GM23338 (cell line): ENCODE data around the gene CCSER2. TPM values are rescaled to one million over a fixed set of nuclear protein-coding genes. Genes with fewer than 3 reads are reported as not detected.

Experiments used
- ATAC-seq: fragments of 200-7000 bp; cut with Tn5 transposase; 3 replicates; pipeline ENCODE4 v1.9.1; 2020
- DNase-seq: peaks from one replicate; pipeline ENCODE4 v3.0.0-alpha.2; 2015; ENCODE audit warnings: low spot score
- H2AFZ ChIP-seq: fragments of 200-600 bp; sonication (generic); 2 replicates; pipeline ENCODE4 v1.8.0; 2016; ENCODE audit warnings: antibody characterized with exemption, mild to moderate bottlenecking, moderate library complexity
- H3F3A ChIP-seq: fragments of 200-600 bp; sonication (generic); replicated peaks from 2 replicates; pipeline ENCODE4 v1.8.0; 2017; ENCODE audit warnings: antibody characterized with exemption, mixed run types, low read depth
- H3K27ac ChIP-seq: fragments of 200-600 bp; sonication (generic); 2 replicates; pipeline ENCODE4 v1.6.1; 2016; ENCODE audit warnings: low read depth
- H3K27me3 ChIP-seq: fragments of 200-600 bp; sonication (generic); 2 replicates; pipeline ENCODE4 v1.8.0; 2016; ENCODE audit warnings: mild to moderate bottlenecking, mixed run types, moderate library complexity; ENCODE audit not compliant: insufficient read depth
- H3K36me3 ChIP-seq: fragments of 200-600 bp; sonication (generic); 2 replicates; pipeline ENCODE4 v1.8.0; 2016; ENCODE audit warnings: mild to moderate bottlenecking; ENCODE audit not compliant: insufficient read depth
- H3K4me1 ChIP-seq: fragments of 200-600 bp; sonication (generic); 2 replicates; pipeline ENCODE4 v1.8.0; 2016; ENCODE audit warnings: mild to moderate bottlenecking, moderate library complexity; ENCODE audit not compliant: insufficient read depth
- H3K4me2 ChIP-seq: fragments of 200-600 bp; sonication (generic); 2 replicates; pipeline ENCODE4 v1.7.1; 2017; ENCODE audit warnings: mixed run types
- H3K4me3 ChIP-seq: fragments of 200-600 bp; sonication (generic); 2 replicates; pipeline ENCODE4 v1.6.1; 2016; ENCODE audit warnings: mixed run types
- H3K79me2 ChIP-seq: fragments of 200-600 bp; sonication (generic); replicated peaks from 2 replicates; pipeline ENCODE4 v1.8.0; 2017; ENCODE audit warnings: mild to moderate bottlenecking; ENCODE audit not compliant: insufficient read depth
- H3K9me2 ChIP-seq: fragments of 200-600 bp; sonication (generic); 2 replicates; pipeline ENCODE4 v1.8.0; 2017; ENCODE audit not compliant: insufficient read depth
- H4K20me1 ChIP-seq: fragments of 200-600 bp; sonication (generic); replicated peaks from 2 replicates; pipeline ENCODE4 v1.8.0; 2017; ENCODE audit warnings: mild to moderate bottlenecking; ENCODE audit not compliant: insufficient read depth
- H3K27ac Mint-ChIP-seq: 2 replicates; pipeline ENCODE4 v1.8.0; 2020; ENCODE audit warnings: inconsistent platforms, mild to moderate bottlenecking, moderate library complexity, mixed read lengths
- H3K27me3 Mint-ChIP-seq: 3 replicates; pipeline ENCODE4 v1.8.0; 2022; ENCODE audit warnings: low read depth, mild to moderate bottlenecking, moderate library complexity, mixed read lengths, inconsistent platforms; ENCODE audit not compliant: insufficient read depth, poor library complexity
- H3K36me3 Mint-ChIP-seq: 3 replicates; pipeline ENCODE4 v1.8.0; 2021; ENCODE audit warnings: low read depth, mild to moderate bottlenecking, inconsistent platforms, moderate library complexity, mixed read lengths
- H3K4me1 Mint-ChIP-seq: 3 replicates; pipeline ENCODE4 v1.8.0; 2020; ENCODE audit warnings: mild to moderate bottlenecking, inconsistent platforms, mixed read lengths
- H3K4me3 Mint-ChIP-seq: 3 replicates; pipeline ENCODE4 v1.8.0; 2021; ENCODE audit warnings: moderate library complexity, mild to moderate bottlenecking, inconsistent platforms, mixed read lengths
- H3K9me3 Mint-ChIP-seq: 3 replicates; pipeline ENCODE4 v1.8.0; 2020; ENCODE audit warnings: moderate library complexity, mild to moderate bottlenecking, inconsistent platforms, mixed read lengths
- CREB1 ChIP-seq: fragments of 250-450 bp; sonication (Bioruptor Pico); IDR thresholded peaks from 2 replicates; pipeline ENCODE4 v1.5.0; 2020; ENCODE audit warnings: low read depth, mild to moderate bottlenecking, moderate library complexity
- EZH2 ChIP-seq: fragments of 200-600 bp; sonication (generic); IDR thresholded peaks from one replicate; pipeline ENCODE4 v1.8.0; 2017; ENCODE audit warnings: antibody characterized with exemption, mild to moderate bottlenecking, low read depth; ENCODE audit not compliant: unreplicated experiment
- EZH2phosphoT487 ChIP-seq: fragments of 200-600 bp; sonication (generic); IDR thresholded peaks from one replicate; pipeline ENCODE4 v1.8.1; 2018; ENCODE audit warnings: antibody characterized with exemption; ENCODE audit not compliant: unreplicated experiment
- JUNB ChIP-seq: IDR thresholded peaks from one replicate; pipeline ENCODE4 v1.6.1; 2016; ENCODE audit warnings: antibody characterized with exemption; ENCODE audit not compliant: unreplicated experiment
- NANOG ChIP-seq: IDR thresholded peaks from 2 replicates; pipeline ENCODE4 v1.6.1; 2016; ENCODE audit warnings: antibody characterized with exemption, borderline replicate concordance
- POLR2AphosphoS5 ChIP-seq: IDR thresholded peaks from 2 replicates; pipeline ENCODE4 v1.6.1; 2016; ENCODE audit warnings: antibody characterized with exemption, low read depth
- STAT1 ChIP-seq: IDR thresholded peaks from one replicate; pipeline ENCODE4 v1.6.1; 2016; ENCODE audit warnings: antibody characterized with exemption; ENCODE audit not compliant: unreplicated experiment
- ZNF114 ChIP-seq: fragments of 250-450 bp; sonication (Bioruptor Pico); IDR thresholded peaks from 2 replicates; pipeline ENCODE4 v1.5.0; 2020; ENCODE audit warnings: mild to moderate bottlenecking, moderate library complexity
- ZNF331 ChIP-seq: fragments of 250-450 bp; sonication (Bioruptor Pico); IDR thresholded peaks from 2 replicates; pipeline ENCODE4 v1.5.0; 2020; ENCODE audit warnings: low read depth, mild to moderate bottlenecking, moderate library complexity
- polyA plus RNA-seq: library from polyadenylated mRNA; unstranded; fragments of >200 nt; fragmentation: Nextera tagmentation; extraction: Ambion mirVana; gene quantifications from 2 replicates; pipeline ENCODE4 v1.2.1, GENCODE V29; 2016
- total RNA-seq: library from RNA; depleted of rRNA; stranded (reverse); fragments of >200 nt; shearing (Covaris generic); gene quantifications from 2 replicates; pipeline ENCODE4 v1.2.3, GENCODE V29; 2014
- TF ChIP-seq, protein P1 (sequence below): IDR thresholded peaks from one replicate; pipeline ENCODE4 v1.6.1; 2018; ENCODE audit warnings: antibody characterized with exemption; ENCODE audit not compliant: unreplicated experiment
- TF ChIP-seq, protein P2 (sequence below): IDR thresholded peaks from 2 replicates; pipeline ENCODE4 v1.6.1; 2016; ENCODE audit warnings: antibody characterized with exemption
- TF ChIP-seq, protein P3 (sequence below): fragments of 250-450 bp; sonication (Bioruptor Pico); IDR thresholded peaks from 2 replicates; pipeline ENCODE4 v1.5.0; 2020; ENCODE audit warnings: mild to moderate bottlenecking, moderate library complexity
- TF ChIP-seq, protein P4 (sequence below), 2 experiments: fragments of 200-600 bp in 1 of 2; sonication (generic) in 1 of 2; conservative IDR thresholded peaks; 2 replicates each; pipeline versions ENCODE4 v1.5.1 to v1.6.1; 2016 to 2017; ENCODE audit warnings: antibody characterized with exemption in 2 of 2, low read depth in 2 of 2, mild to moderate bottlenecking in 2 of 2, moderate library complexity in 1 of 2

The CCSER2 gene
- total and polyA plus RNA-seq, 2 experiments from 2014 or later: 30.6 to 37.2 TPM

DNA sequence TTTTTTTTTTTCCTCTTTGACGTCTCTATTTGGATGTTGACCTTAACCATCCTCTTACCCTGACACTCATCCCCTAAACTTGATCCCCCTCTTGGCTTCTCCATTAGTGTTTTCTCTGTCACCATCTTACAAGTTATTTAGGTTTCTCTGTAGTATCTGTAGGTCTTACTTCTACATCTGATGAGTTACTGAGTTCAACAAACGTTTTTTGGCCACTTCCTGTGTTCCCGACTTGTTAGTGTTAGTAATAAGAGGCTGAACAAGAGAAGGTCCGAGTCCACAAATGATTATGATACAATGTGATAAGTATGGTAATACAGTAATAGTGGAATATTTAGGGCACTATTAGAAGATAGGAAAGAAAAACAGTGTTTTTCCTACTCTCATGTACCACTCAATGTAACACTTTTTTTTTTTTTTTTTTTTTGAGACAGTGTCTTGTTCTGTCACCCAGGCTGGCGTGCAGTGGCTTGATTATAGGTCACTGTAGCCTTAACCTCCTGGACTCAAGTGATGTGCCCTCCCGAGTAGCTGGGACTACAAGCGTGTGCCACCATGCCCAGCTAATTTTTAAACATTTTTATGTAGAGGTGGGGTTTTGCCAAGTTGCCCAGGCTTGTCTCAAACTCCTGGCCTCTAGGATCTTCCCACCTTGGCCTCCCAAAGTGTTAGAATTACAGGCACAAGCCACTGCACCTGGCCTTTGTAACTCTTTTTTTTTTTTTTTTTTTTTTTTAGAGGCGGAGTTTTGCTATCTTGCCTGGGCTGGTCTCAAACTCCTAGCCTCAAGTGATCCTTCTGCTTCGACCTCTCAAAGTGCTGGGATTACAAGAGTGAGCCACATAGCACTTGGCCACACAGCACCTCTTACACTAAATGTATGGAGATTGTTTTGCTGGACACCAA is 12.5 kb downstream of the CCSER2 start:
- Histone ChIP-seq H3K79me2 (peaks cover 100% of the 10 kb centered on the region), H3K4me2 (no peak overlapping the region), H3F3A (0 out of 2 replicates have a peak, but pooled peaks cover 3% of the 10 kb centered on the region), H3K36me3 (no peaks in the 10 kb centered on the region), H2AFZ (no peak overlapping the region), H3K27me3 (no peaks in the 10 kb centered on the region), H3K27ac (no peak overlapping the region), H3K4me1 (peaks cover 47% of the 10 kb centered on the region), H3K9me2 (peaks cover 5% of the 10 kb centered on the region; the same call in 1 of the 2 replicates), H3K4me3 (no peak overlapping the region), H4K20me1 (peaks cover 17% of the 10 kb centered on the region; the same call in 1 of the 2 replicates)
- Mint-ChIP-seq H3K4me3 (no peak overlapping the region), H3K4me1 (peaks cover 22% of the 10 kb centered on the region), H3K9me3 (no peaks in the 10 kb centered on the region; the same call in 2 of the 3 replicates), H3K36me3 (peaks cover 3% of the 10 kb centered on the region; the same call in 1 of the 3 replicates), H3K27ac (no peak overlapping the region; the same call in 1 of the 2 replicates), H3K27me3 (no peaks in the 10 kb centered on the region)
- no peak for DNase-seq
- no peak for TF ChIP-seq JUNB
- TF ChIP-seq, protein P1, sequence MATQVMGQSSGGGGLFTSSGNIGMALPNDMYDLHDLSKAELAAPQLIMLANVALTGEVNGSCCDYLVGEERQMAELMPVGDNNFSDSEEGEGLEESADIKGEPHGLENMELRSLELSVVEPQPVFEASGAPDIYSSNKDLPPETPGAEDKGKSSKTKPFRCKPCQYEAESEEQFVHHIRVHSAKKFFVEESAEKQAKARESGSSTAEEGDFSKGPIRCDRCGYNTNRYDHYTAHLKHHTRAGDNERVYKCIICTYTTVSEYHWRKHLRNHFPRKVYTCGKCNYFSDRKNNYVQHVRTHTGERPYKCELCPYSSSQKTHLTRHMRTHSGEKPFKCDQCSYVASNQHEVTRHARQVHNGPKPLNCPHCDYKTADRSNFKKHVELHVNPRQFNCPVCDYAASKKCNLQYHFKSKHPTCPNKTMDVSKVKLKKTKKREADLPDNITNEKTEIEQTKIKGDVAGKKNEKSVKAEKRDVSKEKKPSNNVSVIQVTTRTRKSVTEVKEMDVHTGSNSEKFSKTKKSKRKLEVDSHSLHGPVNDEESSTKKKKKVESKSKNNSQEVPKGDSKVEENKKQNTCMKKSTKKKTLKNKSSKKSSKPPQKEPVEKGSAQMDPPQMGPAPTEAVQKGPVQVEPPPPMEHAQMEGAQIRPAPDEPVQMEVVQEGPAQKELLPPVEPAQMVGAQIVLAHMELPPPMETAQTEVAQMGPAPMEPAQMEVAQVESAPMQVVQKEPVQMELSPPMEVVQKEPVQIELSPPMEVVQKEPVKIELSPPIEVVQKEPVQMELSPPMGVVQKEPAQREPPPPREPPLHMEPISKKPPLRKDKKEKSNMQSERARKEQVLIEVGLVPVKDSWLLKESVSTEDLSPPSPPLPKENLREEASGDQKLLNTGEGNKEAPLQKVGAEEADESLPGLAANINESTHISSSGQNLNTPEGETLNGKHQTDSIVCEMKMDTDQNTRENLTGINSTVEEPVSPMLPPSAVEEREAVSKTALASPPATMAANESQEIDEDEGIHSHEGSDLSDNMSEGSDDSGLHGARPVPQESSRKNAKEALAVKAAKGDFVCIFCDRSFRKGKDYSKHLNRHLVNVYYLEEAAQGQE: no peak
- no peak for TF ChIP-seq CREB1 (CRISPR knock-in tag)
- TF ChIP-seq, protein P2, sequence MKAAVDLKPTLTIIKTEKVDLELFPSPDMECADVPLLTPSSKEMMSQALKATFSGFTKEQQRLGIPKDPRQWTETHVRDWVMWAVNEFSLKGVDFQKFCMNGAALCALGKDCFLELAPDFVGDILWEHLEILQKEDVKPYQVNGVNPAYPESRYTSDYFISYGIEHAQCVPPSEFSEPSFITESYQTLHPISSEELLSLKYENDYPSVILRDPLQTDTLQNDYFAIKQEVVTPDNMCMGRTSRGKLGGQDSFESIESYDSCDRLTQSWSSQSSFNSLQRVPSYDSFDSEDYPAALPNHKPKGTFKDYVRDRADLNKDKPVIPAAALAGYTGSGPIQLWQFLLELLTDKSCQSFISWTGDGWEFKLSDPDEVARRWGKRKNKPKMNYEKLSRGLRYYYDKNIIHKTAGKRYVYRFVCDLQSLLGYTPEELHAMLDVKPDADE: no peak
- TF ChIP-seq, protein P3, sequence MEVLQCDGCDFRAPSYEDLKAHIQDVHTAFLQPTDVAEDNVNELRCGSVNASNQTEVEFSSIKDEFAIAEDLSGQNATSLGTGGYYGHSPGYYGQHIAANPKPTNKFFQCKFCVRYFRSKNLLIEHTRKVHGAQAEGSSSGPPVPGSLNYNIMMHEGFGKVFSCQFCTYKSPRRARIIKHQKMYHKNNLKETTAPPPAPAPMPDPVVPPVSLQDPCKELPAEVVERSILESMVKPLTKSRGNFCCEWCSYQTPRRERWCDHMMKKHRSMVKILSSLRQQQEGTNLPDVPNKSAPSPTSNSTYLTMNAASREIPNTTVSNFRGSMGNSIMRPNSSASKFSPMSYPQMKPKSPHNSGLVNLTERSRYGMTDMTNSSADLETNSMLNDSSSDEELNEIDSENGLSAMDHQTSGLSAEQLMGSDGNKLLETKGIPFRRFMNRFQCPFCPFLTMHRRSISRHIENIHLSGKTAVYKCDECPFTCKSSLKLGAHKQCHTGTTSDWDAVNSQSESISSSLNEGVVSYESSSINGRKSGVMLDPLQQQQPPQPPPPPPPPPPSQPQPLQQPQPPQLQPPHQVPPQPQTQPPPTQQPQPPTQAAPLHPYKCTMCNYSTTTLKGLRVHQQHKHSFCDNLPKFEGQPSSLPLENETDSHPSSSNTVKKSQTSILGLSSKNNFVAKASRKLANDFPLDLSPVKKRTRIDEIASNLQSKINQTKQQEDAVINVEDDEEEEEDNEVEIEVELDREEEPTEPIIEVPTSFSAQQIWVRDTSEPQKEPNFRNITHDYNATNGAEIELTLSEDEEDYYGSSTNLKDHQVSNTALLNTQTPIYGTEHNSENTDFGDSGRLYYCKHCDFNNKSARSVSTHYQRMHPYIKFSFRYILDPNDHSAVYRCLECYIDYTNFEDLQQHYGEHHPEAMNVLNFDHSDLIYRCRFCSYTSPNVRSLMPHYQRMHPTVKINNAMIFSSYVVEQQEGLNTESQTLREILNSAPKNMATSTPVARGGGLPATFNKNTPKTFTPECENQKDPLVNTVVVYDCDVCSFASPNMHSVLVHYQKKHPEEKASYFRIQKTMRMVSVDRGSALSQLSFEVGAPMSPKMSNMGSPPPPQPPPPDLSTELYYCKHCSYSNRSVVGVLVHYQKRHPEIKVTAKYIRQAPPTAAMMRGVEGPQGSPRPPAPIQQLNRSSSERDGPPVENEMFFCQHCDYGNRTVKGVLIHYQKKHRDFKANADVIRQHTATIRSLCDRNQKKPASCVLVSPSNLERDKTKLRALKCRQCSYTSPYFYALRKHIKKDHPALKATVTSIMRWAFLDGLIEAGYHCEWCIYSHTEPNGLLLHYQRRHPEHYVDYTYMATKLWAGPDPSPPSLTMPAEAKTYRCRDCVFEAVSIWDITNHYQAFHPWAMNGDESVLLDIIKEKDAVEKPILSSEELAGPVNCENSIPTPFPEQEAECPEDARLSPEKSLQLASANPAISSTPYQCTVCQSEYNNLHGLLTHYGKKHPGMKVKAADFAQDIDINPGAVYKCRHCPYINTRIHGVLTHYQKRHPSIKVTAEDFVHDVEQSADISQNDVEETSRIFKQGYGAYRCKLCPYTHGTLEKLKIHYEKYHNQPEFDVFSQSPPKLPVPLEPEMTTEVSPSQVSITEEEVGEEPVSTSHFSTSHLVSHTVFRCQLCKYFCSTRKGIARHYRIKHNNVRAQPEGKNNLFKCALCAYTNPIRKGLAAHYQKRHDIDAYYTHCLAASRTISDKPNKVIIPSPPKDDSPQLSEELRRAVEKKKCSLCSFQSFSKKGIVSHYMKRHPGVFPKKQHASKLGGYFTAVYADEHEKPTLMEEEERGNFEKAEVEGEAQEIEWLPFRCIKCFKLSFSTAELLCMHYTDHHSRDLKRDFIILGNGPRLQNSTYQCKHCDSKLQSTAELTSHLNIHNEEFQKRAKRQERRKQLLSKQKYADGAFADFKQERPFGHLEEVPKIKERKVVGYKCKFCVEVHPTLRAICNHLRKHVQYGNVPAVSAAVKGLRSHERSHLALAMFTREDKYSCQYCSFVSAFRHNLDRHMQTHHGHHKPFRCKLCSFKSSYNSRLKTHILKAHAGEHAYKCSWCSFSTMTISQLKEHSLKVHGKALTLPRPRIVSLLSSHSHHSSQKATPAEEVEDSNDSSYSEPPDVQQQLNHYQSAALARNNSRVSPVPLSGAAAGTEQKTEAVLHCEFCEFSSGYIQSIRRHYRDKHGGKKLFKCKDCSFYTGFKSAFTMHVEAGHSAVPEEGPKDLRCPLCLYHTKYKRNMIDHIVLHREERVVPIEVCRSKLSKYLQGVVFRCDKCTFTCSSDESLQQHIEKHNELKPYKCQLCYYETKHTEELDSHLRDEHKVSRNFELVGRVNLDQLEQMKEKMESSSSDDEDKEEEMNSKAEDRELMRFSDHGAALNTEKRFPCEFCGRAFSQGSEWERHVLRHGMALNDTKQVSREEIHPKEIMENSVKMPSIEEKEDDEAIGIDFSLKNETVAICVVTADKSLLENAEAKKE (CRISPR knock-in tag): no peak
- no peak for TF ChIP-seq EZH2
- TF ChIP-seq NANOG: no peak
- no peak for TF ChIP-seq ZNF114
- no peak for TF ChIP-seq STAT1
- TF ChIP-seq ZNF331 (CRISPR knock-in tag): no peak
- TF ChIP-seq, protein P4, sequence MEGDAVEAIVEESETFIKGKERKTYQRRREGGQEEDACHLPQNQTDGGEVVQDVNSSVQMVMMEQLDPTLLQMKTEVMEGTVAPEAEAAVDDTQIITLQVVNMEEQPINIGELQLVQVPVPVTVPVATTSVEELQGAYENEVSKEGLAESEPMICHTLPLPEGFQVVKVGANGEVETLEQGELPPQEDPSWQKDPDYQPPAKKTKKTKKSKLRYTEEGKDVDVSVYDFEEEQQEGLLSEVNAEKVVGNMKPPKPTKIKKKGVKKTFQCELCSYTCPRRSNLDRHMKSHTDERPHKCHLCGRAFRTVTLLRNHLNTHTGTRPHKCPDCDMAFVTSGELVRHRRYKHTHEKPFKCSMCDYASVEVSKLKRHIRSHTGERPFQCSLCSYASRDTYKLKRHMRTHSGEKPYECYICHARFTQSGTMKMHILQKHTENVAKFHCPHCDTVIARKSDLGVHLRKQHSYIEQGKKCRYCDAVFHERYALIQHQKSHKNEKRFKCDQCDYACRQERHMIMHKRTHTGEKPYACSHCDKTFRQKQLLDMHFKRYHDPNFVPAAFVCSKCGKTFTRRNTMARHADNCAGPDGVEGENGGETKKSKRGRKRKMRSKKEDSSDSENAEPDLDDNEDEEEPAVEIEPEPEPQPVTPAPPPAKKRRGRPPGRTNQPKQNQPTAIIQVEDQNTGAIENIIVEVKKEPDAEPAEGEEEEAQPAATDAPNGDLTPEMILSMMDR (conservative IDR thresholded peaks at IDR 0.05; ENCODE audit: low read depth in 2 of 2): no peak
- TF ChIP-seq POLR2AphosphoS5: no peak
- no peak for TF ChIP-seq EZH2phosphoT487
- ATAC-seq: no peak
